ENCODE data around the gene ENO4. TPM values are rescaled to one million over a fixed set of nuclear protein-coding genes. Genes with fewer than 3 reads are reported as not detected.

ENO4 gene
- total RNA-seq, 1 donor from 2014 or later = 0.45 TPM

- H3K27ac Mint-ChIP-seq (ENCODE audit: unreplicated experiment) = no peak overlapping the region
- TF ChIP-seq, protein P1, sequence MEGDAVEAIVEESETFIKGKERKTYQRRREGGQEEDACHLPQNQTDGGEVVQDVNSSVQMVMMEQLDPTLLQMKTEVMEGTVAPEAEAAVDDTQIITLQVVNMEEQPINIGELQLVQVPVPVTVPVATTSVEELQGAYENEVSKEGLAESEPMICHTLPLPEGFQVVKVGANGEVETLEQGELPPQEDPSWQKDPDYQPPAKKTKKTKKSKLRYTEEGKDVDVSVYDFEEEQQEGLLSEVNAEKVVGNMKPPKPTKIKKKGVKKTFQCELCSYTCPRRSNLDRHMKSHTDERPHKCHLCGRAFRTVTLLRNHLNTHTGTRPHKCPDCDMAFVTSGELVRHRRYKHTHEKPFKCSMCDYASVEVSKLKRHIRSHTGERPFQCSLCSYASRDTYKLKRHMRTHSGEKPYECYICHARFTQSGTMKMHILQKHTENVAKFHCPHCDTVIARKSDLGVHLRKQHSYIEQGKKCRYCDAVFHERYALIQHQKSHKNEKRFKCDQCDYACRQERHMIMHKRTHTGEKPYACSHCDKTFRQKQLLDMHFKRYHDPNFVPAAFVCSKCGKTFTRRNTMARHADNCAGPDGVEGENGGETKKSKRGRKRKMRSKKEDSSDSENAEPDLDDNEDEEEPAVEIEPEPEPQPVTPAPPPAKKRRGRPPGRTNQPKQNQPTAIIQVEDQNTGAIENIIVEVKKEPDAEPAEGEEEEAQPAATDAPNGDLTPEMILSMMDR (IDR thresholded peaks at IDR 0.05) = no peak
- no peak overlapping the region for H3K4me3 Mint-ChIP-seq (ENCODE audit: unreplicated experiment)
- no peaks in the 10 kb centered on the region for H3K36me3 Mint-ChIP-seq (ENCODE audit: low read depth)
- no peaks in the 10 kb centered on the region for H3K9me3 Mint-ChIP-seq (ENCODE audit: low read depth)
- H3K4me1 Mint-ChIP-seq (ENCODE audit: low read depth) = no peaks in the 10 kb centered on the region
- DNase-seq (ENCODE audit: low spot score) = no peak
- peaks cover 3% of the 10 kb centered on the region for H3K27me3 Mint-ChIP-seq (ENCODE audit: low read depth)
These were observed 18.9 kb downstream of the ENO4 start for GRCh38 chr10:116868198-116868676.

- no peak overlapping the region for H3K4me3 Mint-ChIP-seq (ENCODE audit: unreplicated experiment)
- peaks cover 3% of the 10 kb centered on the region for H3K27me3 Mint-ChIP-seq (ENCODE audit: low read depth)
- H3K27ac Mint-ChIP-seq (ENCODE audit: unreplicated experiment) = no peak overlapping the region
- no peak for DNase-seq (ENCODE audit: low spot score)
- no peaks in the 10 kb centered on the region for H3K4me1 Mint-ChIP-seq (ENCODE audit: low read depth)
- no peaks in the 10 kb centered on the region for H3K9me3 Mint-ChIP-seq (ENCODE audit: low read depth)
- TF ChIP-seq, protein P1 (IDR thresholded peaks at IDR 0.05) = no peak
- H3K36me3 Mint-ChIP-seq (ENCODE audit: low read depth) = no peaks in the 10 kb centered on the region
These were observed 19.4 kb downstream of the ENO4 start for GRCh38 chr10:116868722-116869121.

DNA sequence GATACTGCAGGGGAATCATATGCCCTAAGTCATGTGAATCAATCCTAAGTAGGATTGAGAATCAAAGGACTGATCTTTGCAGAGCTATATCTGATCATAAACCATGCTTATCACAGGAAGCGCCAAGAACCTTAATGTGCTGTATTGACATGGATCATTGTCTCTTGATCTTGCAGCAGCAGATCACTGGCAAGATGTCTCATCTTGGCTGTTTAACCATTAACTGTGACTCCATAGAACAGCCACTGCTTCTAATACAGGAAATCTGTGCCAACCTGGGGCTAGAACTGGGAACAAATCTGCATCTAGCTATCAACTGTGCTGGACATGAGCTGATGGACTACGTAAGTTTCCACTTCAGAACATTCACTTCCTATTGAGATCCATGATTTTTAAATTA is 21.6 kb downstream of the ENO4 start:
- Mint-ChIP-seq H3K36me3 (ENCODE audit: low read depth) (no peaks in the 10 kb centered on the region), H3K27ac (ENCODE audit: unreplicated experiment) (no peak overlapping the region), H3K4me1 (ENCODE audit: low read depth) (no peaks in the 10 kb centered on the region), H3K27me3 (ENCODE audit: low read depth) (peaks cover 4% of the 10 kb centered on the region), H3K9me3 (ENCODE audit: low read depth) (no peaks in the 10 kb centered on the region), H3K4me3 (ENCODE audit: unreplicated experiment) (no peak overlapping the region)
- TF ChIP-seq, protein P1 (IDR thresholded peaks at IDR 0.05) = no peak
- no peak for DNase-seq (ENCODE audit: low spot score)

GRCh38 chr10:116873134-116873533 is 23.8 kb downstream of the ENO4 start:
- peaks cover 5% of the 10 kb centered on the region for H3K27me3 Mint-ChIP-seq (ENCODE audit: low read depth)

DNA sequence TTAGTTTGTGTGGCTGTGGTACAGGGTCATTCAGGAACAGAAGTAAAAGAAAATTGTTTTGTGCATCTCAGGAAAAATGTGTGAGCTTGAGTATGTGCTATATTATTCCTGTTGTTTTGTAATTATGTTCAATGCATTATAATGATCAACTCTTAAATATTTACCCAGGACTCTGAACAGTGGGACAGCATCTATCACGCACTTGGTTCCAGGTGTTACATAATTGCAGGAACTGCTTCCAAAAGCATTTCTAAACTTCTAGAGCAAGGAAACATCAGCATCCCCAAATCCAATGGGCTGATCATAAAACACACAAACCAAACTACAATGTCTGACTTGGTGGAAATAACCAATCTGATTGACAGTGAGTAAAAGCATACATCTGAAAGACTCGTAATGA is 26.6 kb downstream of the ENO4 start:
- Mint-ChIP-seq H3K27me3 (ENCODE audit: low read depth) (peaks cover 5% of the 10 kb centered on the region), H3K27ac (ENCODE audit: unreplicated experiment) (no peak overlapping the region), H3K9me3 (ENCODE audit: low read depth) (no peaks in the 10 kb centered on the region), H3K4me3 (ENCODE audit: unreplicated experiment) (no peak overlapping the region), H3K4me1 (ENCODE audit: low read depth) (no peaks in the 10 kb centered on the region), H3K36me3 (ENCODE audit: low read depth) (no peaks in the 10 kb centered on the region)
- TF ChIP-seq, protein P1 (IDR thresholded peaks at IDR 0.05) = no peak
- DNase-seq (ENCODE audit: low spot score) = no peak

More at GRCh38 chr10:116873134-116873533, 23.8 kb downstream of the ENO4 start:
- H3K4me1 Mint-ChIP-seq (ENCODE audit: low read depth) = no peaks in the 10 kb centered on the region
- no peak overlapping the region for H3K4me3 Mint-ChIP-seq (ENCODE audit: unreplicated experiment)
- no peaks in the 10 kb centered on the region for H3K9me3 Mint-ChIP-seq (ENCODE audit: low read depth)
- no peak overlapping the region for H3K27ac Mint-ChIP-seq (ENCODE audit: unreplicated experiment)
- TF ChIP-seq, protein P1 (IDR thresholded peaks at IDR 0.05) = no peak
- no peak for DNase-seq (ENCODE audit: low spot score)
- no peaks in the 10 kb centered on the region for H3K36me3 Mint-ChIP-seq (ENCODE audit: low read depth)
